GM12801 (cell line): ENCODE results near the gene ZMYND15.

Source experiments
- CTCF ChIP-seq: IDR thresholded peaks from one replicate; pipeline ENCODE4 v1.5.1; 2011; ENCODE audit warnings: control low read depth; ENCODE audit not compliant: insufficient read length; ENCODE audit errors: extremely low read depth

The ZMYND15 gene

GRCh38 chr17:4753392-4753791, 13.8 kb downstream of the ZMYND15 start:
- no peak for TF ChIP-seq CTCF

- no peak for TF ChIP-seq CTCF
Measured at GRCh38 chr17:4759776-4760236, 20.2 kb downstream of the ZMYND15 start.

- TF ChIP-seq CTCF, result no peak
Measured at GRCh38 chr17:4764595-4764994, 25.0 kb downstream of the ZMYND15 start.

- TF ChIP-seq CTCF, result no peak
Measured at GRCh38 chr17:4766201-4766600, 26.6 kb downstream of the ZMYND15 start.

GRCh38 chr17:4766723-4767122, 27.1 kb downstream of the ZMYND15 start:
- no peak for TF ChIP-seq CTCF

- no peak for TF ChIP-seq CTCF
Measured at GRCh38 chr17:4768298-4768697, 28.7 kb downstream of the ZMYND15 start.

GRCh38 chr17:4769628-4770027, 30.0 kb downstream of the ZMYND15 start:
- TF ChIP-seq CTCF, result no peak
